GM12892 (cell line): ENCODE results near the gene COG5.
"Not testable (repeated sequence)": the region's sequence is repeated elsewhere in the genome, so short reads cannot be mapped to it uniquely, and the experiment has no call there.

Experiments used
- POLR2A ChIP-seq: IDR thresholded peaks from 2 replicates; pipeline ENCODE4 v1.6.1; 2011; ENCODE audit warnings: low read depth, low read length, control low read depth
- TAF1 ChIP-seq: IDR thresholded peaks from 2 replicates; pipeline ENCODE4 v1.6.1; 2011; ENCODE audit warnings: low read depth, mild to moderate bottlenecking, control low read depth, low read length, borderline replicate concordance

DNA sequence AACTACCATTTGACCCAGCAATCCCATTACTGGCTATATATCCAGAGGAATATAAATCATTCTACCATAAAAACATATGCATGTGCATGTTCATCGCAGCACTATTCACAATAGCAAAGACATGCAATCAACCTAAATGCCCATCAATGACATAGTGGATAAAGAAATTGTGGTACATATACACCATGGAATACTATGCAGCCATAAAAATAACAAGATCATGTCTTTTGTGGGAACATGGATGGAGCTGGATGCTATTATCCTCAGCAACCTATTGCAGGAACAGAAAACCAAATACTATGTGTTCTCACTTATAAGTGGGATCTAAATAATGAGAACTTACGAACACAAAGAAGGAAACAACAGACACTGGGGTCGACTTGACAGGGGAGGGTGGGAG lies 316.9 kb downstream of the COG5 start:
- not testable (repeated sequence) for TF ChIP-seq POLR2A, TAF1
